Adipocyte (in vitro differentiated cells): ENCODE data around the gene CCDC201.
"Not testable (repeated sequence)": the region's sequence is repeated elsewhere in the genome, so short reads cannot be mapped to it uniquely, and the experiment has no call there.

Experiments used
- DNase-seq: peaks from one replicate; pipeline ENCODE4 v3.0.0-alpha.2; 2015; ENCODE audit warnings: low read depth
- H3K27me3 ChIP-seq: replicated peaks from 2 replicates; pipeline ENCODE4 v1.7.0; 2013; ENCODE audit warnings: mild to moderate bottlenecking, low read length, moderate library complexity; ENCODE audit not compliant: control insufficient read depth, insufficient read depth
- H3K36me3 ChIP-seq: 2 replicates; pipeline ENCODE4 v1.7.0; 2013; ENCODE audit warnings: low read length, mild to moderate bottlenecking, moderate library complexity; ENCODE audit not compliant: control insufficient read depth, insufficient read depth, severe bottlenecking
- H3K4me1 ChIP-seq: 2 replicates; pipeline ENCODE4 v1.7.0; 2013; ENCODE audit warnings: mild to moderate bottlenecking, low read length, moderate library complexity; ENCODE audit not compliant: control insufficient read depth, insufficient read depth
- H3K4me3 ChIP-seq: 2 replicates; pipeline ENCODE4 v1.7.0; 2013; ENCODE audit warnings: mild to moderate bottlenecking, low read length, moderate library complexity
- H3K9ac ChIP-seq: 2 replicates; pipeline ENCODE4 v1.7.0; 2013; ENCODE audit warnings: mild to moderate bottlenecking, low read length, moderate library complexity
- H3K9me3 ChIP-seq: 2 replicates; pipeline ENCODE4 v1.7.0; 2013; ENCODE audit warnings: mild to moderate bottlenecking, low read length, moderate library complexity; ENCODE audit not compliant: control insufficient read depth

The CCDC201 gene

GRCh38 chr7:45869426-45869825 lies 3.5 kb downstream of the CCDC201 start:
- Histone ChIP-seq H3K4me3 (no peak overlapping the region), H3K36me3 (no peaks in the 10 kb centered on the region), H3K9me3 (peaks cover 3% of the 10 kb centered on the region), H3K27me3 (peaks cover 16% of the 10 kb centered on the region), H3K9ac (no peak overlapping the region), H3K4me1 (peaks cover under 1% of the 10 kb centered on the region)
- DNase-seq: no peak

GRCh38 chr7:45867471-45867870 lies 5.4 kb downstream of the CCDC201 start:
- Histone ChIP-seq H3K9ac (no peak overlapping the region), H3K36me3 (no peaks in the 10 kb centered on the region), H3K27me3 (peaks cover 33% of the 10 kb centered on the region), H3K4me1 (no peaks in the 10 kb centered on the region), H3K9me3 (peaks cover 3% of the 10 kb centered on the region), H3K4me3 (no peak overlapping the region)
- DNase-seq: no peak

- Histone ChIP-seq H3K36me3 (no peaks in the 10 kb centered on the region), H3K4me3 (no peak overlapping the region), H3K27me3 (peaks cover 33% of the 10 kb centered on the region), H3K4me1 (no peaks in the 10 kb centered on the region), H3K9ac (no peak overlapping the region), H3K9me3 (peaks cover 3% of the 10 kb centered on the region)
- DNase-seq: no peak
Measured at GRCh38 chr7:45865594-45866410, 7.1 kb downstream of the CCDC201 start.

- Histone ChIP-seq H3K4me3 (no peak overlapping the region), H3K9me3 (peaks cover 3% of the 10 kb centered on the region), H3K27me3 (peaks cover 40% of the 10 kb centered on the region), H3K36me3 (no peaks in the 10 kb centered on the region), H3K9ac (no peak overlapping the region), H3K4me1 (no peaks in the 10 kb centered on the region)
- no peak for DNase-seq
Measured at GRCh38 chr7:45863715-45864114, 9.2 kb downstream of the CCDC201 start.

GRCh38 chr7:45856888-45857287 lies 16.0 kb downstream of the CCDC201 start:
- not testable (repeated sequence) for H3K36me3 ChIP-seq, H3K4me1 ChIP-seq, H3K9me3 ChIP-seq, H3K27me3 ChIP-seq, DNase-seq, H3K9ac ChIP-seq, H3K4me3 ChIP-seq

- H3K27me3 ChIP-seq, H3K4me3 ChIP-seq, H3K36me3 ChIP-seq, DNase-seq, H3K9me3 ChIP-seq, H3K9ac ChIP-seq, H3K4me1 ChIP-seq: not testable (repeated sequence)
Measured at GRCh38 chr7:45855680-45856079, 17.2 kb downstream of the CCDC201 start.

GRCh38 chr7:45853491-45853890 lies 19.4 kb downstream of the CCDC201 start:
- H3K36me3 ChIP-seq, H3K9ac ChIP-seq, H3K9me3 ChIP-seq, H3K4me1 ChIP-seq, H3K4me3 ChIP-seq, H3K27me3 ChIP-seq, DNase-seq: not testable (repeated sequence)

GRCh38 chr7:45852984-45853383 lies 19.9 kb downstream of the CCDC201 start:
- not testable (repeated sequence) for H3K36me3 ChIP-seq, H3K27me3 ChIP-seq, H3K9ac ChIP-seq, DNase-seq, H3K4me1 ChIP-seq, H3K4me3 ChIP-seq, H3K9me3 ChIP-seq

GRCh38 chr7:45848734-45849133 lies 24.1 kb downstream of the CCDC201 start:
- H3K36me3 ChIP-seq, H3K4me3 ChIP-seq, DNase-seq, H3K4me1 ChIP-seq, H3K9ac ChIP-seq, H3K27me3 ChIP-seq, H3K9me3 ChIP-seq: not testable (repeated sequence)

- H3K4me1 ChIP-seq, DNase-seq, H3K27me3 ChIP-seq, H3K36me3 ChIP-seq, H3K9ac ChIP-seq, H3K4me3 ChIP-seq, H3K9me3 ChIP-seq: not testable (repeated sequence)
Measured at GRCh38 chr7:45846536-45846935, 26.3 kb downstream of the CCDC201 start.

GRCh38 chr7:45841926-45842717 lies 30.8 kb downstream of the CCDC201 start:
- H3K27me3 ChIP-seq, DNase-seq: not testable (repeated sequence)

More at GRCh38 chr7:45841926-45842717, 30.8 kb downstream of the CCDC201 start:
- not testable (repeated sequence) for H3K9ac ChIP-seq, H3K4me1 ChIP-seq, H3K9me3 ChIP-seq, H3K36me3 ChIP-seq, H3K4me3 ChIP-seq
